IPS-18c (cell line): ENCODE data around the gene FAM162B.
"Not testable (repeated sequence)": the region's sequence is repeated elsewhere in the genome, so short reads cannot be mapped to it uniquely, and the experiment has no call there.

Experiments
- H3K4me3 ChIP-seq: 2 replicates; pipeline ENCODE4 v1.7.0; 2013; ENCODE audit warnings: low read depth, mild to moderate bottlenecking, low read length, moderate library complexity; ENCODE audit not compliant: insufficient read depth
- H3K9me3 ChIP-seq: one replicate; pipeline ENCODE4 v1.6.1; 2013; ENCODE audit warnings: mild to moderate bottlenecking, low read length, moderate library complexity; ENCODE audit not compliant: control insufficient read depth, insufficient read depth

Gene FAM162B

GRCh38 chr6:116745176-116745575 is 20.3 kb downstream of the FAM162B start:
- H3K4me3 ChIP-seq: no peak overlapping the region
- H3K9me3 ChIP-seq: no peaks in the 10 kb centered on the region

- Histone ChIP-seq H3K4me3 (no peak overlapping the region), H3K9me3 (no peaks in the 10 kb centered on the region)
These were observed 23.9 kb downstream of the FAM162B start for GRCh38 chr6:116741571-116741970.

DNA sequence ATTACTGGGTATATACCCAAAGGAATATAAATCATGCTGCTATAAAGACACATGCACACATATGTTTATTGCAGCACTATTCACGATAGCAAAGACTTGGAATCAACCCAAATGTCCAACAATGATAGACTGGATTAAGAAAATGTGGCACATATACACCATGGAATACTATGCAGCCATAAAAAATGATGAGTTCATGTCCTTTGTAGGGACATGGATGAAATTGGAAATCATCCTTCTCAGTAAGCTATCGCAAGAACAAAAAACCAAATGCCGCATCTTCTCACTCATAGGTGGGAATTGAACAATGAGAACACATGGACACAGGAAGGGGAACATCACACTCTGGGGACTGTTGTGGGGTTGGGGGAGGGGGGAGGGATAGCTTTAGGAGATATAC is 25.0 kb downstream of the FAM162B start:
- H3K9me3 ChIP-seq, H3K4me3 ChIP-seq: not testable (repeated sequence)

- no peaks in the 10 kb centered on the region for H3K9me3 ChIP-seq
- no peak overlapping the region for H3K4me3 ChIP-seq
These were observed 28.5 kb downstream of the FAM162B start for GRCh38 chr6:116737004-116737403.

DNA sequence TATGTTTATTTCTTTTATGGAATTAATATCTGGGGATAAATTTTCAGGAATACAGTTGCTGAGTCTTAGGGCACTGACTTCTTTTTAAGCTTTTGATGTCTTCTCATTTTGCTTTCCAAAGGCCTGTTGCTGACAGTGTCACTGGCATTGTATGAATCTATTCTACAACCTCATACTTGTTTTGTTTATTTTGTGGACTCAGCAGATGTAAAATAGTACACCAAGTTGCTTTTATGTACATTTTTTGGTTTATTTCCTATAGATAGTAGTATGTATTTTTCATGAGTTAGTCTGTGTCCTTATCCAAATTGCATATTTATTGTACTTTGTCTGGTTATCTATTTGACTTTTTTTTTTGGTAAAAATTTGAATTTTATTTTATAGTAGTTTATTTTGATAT is 35.0 kb downstream of the FAM162B start:
- H3K9me3 ChIP-seq: no peaks in the 10 kb centered on the region
- no peak overlapping the region for H3K4me3 ChIP-seq

DNA sequence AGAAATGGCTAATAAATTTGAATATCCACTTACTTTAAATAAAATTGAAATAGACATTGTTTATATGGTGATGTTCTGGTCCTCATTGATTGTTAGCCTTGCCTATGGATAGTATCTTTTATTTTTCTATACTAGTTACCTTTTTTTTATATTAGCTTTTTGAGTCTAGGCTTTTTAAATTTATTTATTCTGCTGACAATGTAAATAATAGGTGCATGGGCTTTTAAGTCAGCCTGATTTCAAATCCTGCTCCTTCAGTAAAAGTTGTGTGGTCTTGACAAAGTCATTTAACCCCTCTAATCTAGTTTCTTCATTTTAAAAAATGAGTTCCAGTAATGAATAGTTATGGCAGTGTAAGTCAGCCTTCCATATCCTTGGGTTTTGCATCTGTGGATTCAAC is 38.6 kb downstream of the FAM162B start:
- Histone ChIP-seq H3K4me3 (no peak overlapping the region), H3K9me3 (no peaks in the 10 kb centered on the region)

- no peak overlapping the region for H3K4me3 ChIP-seq
- peaks cover 2% of the 10 kb centered on the region for H3K9me3 ChIP-seq
These were observed 50.8 kb downstream of the FAM162B start for GRCh38 chr6:116714761-116715160.

DNA sequence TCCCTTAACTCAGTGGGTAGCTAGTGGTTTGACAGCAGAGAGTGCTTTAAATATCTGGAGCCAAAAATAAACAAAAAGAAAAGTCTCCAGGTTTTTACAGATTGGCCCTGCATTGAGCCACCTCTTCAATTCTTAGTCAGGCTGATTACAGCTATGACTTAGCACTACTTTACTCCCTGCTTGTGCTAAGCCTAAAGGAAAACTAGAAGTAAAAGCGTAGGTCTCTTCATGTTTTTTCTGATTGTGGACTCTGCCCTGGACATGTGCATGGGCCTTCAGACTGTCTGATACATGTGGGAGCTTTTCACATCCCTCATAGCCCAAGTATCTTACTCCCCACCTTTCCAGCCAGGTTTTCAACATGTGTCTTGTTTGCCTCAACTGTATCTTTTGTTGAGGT is 51.2 kb downstream of the FAM162B start:
- Histone ChIP-seq H3K9me3 (peaks cover 2% of the 10 kb centered on the region), H3K4me3 (no peak overlapping the region)

- no peaks in the 10 kb centered on the region for H3K9me3 ChIP-seq
- H3K4me3 ChIP-seq: no peak overlapping the region
These were observed 59.6 kb downstream of the FAM162B start for GRCh38 chr6:116705917-116706316.

DNA sequence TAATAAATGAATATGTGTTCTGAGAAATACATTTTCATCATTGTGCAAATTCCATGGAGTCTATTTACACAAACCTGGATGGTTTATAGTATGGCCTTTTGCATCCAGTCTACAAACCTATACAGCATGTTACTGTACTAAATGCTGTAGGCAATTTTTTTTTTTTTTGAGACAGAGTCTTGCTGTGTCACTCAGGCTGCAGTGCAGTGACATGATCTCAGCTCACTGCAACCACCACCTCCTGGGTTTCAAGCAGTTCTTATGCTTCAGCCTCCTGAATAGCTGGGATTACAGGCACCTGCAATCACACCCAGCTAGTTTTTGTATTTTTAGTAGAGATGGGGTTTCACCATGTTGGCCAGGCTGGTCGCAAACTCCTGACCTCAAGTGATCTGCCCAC is 61.6 kb downstream of the FAM162B start:
- not testable (repeated sequence) for H3K9me3 ChIP-seq, H3K4me3 ChIP-seq
